ENCODE measurements around the gene BCL2L12.
A peak's percentile ranks its signal among the peaks of the same experiment; 100 is the strongest.

Gene BCL2L12

GRCh38 chr19:49685845-49686332 lies 20.2 kb downstream of the BCL2L12 start:
- no peak for DNase-seq

DNA sequence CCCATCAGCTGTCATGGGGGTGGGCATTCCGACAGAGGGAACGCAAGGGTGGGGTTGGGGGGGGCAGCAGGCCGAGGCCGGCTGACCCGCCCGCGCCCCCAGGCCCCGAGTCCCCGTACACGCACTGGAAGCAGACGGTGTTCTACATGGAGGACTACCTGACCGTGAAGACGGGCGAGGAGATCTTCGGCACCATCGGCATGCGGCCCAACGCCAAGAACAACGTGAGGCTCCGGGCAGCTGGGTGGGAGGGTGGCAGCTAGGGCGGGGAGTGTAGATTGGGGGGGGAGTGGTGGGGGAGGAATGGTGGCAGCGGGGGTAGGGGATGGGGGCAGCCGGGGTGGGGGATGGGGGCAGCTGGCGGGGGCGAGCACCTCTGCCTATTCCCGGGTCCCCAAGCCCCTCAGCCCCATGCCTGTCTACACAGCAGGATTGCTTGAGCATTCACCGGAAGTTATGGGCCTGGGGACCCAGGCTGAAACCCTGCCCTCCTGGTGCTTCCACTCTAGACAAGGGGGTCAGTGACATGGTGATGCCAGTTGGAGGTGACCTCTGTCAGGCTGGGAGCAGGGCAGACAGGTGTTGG lies 20.9 kb downstream of the BCL2L12 start:
- no peak for DNase-seq

DNA sequence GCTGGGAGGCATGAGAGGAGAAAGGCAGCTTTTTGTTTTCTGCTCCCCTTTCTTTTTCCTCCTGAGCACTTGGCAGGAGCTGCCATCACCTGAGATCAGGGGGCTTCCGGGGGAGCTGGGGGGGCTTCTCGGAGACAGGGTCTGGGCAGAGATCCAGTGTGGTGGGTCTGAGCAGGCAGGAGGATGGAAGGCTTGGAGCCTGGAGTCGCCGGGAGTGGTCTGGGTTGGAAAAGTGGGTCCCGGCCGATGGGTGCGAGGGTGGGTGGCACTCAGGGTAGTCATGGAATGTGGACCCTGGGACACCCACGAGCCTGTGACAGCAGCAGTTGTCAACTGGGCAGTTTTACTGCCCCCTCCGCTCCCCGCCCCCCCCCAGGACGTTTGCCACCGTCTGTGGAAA lies 21.4 kb downstream of the BCL2L12 start:
- DNase-seq = no peak

DNA sequence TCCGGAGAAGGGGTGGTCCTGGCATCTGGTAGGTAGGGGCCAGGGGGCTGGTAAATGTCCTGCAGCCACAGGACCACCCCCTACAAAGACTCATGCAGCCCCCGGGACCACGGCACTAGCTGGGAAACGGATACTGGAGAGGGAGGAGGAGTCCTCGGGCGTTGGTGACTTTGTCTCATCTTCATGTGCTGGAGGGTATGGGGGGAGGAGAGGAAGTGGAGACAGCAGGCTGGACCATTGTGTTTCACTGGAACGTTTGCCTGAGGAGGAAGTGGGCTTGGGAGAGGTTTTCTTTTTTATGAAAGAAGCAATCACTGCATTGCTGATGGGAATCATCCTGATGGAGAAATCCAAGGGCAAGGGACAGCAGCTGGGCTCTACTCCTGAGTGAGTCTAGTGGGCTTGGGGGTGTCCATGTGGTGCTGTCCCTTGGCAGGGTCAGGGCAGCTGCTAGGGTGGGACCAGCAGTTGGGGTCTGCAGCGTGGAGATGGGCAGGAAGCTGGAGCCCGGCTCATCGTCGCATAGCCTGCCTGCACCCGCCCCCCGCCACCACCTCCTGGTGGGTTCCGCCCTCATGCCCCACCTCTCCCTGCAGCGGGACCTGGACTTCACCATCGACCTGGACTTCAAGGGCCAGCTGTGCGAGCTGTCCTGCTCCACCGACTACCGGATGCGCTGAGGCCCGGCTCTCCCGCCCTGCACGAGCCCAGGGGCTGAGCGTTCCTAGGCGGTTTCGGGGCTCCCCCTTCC lies 22.0 kb downstream of the BCL2L12 start:
- DNase-seq = no peak

DNA sequence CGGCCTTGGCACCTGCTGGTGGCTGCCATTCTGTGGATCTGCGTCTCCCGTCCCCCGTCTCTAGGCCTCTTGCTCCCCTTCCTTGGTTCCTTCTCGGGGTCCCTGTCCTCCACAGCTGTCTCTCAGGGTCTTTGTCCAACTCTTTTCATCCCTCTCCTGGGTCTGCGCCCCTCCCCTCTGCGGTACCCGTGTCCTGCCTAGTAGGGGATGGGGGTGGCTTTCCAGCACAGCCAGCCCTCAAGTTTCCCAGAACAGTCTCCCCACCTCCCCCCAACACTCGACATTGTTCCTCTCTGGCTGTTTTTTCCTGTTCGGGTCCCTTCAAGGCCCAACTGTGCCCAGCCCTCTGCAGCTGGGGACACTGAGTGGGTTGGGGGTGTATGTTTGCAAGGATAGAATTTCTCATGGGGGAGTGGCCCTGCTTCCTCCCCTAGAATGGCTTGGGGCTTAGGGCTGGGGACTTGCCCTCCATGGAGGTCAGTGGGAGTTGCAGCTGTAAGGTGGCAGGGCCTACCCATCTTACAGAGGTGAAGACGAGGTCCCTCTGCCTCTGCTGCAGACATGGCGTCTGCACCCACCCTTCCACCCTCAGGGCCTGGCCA lies 22.9 kb downstream of the BCL2L12 start:
- no peak for DNase-seq

DNA sequence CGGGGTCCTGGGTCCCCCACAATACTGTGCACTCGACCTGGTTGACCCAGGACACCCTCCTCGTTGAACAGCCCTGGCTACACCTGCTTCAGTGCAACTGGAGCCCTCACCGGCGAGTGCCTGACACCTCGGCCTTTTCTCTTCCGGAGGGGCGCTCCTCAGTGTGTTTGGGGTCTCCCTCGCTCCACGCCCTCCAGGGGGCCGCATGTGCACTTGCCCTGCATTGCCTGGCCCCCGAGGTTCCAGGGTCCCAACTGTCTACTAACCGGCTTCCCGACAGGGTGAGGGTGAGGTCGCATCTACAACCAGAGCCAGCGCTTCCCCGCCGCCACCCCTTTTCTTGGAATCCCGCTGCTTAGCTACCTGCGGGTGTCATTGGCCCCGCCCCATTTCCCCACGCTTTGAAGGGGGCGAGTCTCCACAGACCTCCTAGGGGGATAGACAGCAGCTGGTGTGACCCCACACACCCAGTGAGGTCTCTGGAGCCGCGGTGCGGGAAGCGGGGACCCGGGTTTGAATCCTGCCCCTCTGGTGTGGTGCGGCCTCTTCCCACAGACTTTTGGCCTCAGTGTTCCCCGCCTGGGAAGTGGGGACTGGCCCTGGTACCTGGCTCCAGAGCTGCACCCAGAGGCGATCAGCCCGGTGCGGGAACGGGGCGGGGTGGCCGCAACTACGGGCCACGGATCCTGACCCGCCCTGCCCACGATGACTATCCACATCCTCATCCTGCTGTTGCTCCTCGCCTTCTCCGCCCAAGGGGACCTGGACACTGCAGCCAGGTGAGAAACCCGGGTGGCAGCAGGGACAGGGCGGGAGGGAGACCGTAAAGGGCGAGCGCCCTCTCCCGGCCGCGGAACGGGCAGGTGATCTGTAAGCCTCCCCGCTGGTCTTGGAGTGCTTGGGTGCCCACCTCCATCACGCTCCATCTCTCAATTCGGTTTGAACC lies 23.7 kb downstream of the BCL2L12 start, which contains the start of gene ADM5:
Gene ADM5 (plus strand): TSS at position 462 of the 946 bp plus-strand sequence. CDS start 244 bp downstream, at position 706.
- DNase-seq = peak; percentile 39

- DNase-seq = peak; percentile 53
These were observed 24.4 kb downstream of the BCL2L12 start for GRCh38 chr19:49690079-49690655.

GRCh38 chr19:49690656-49691242 lies 25.0 kb downstream of the BCL2L12 start, which contains the start of gene CPT1C:
CPT1C (plus strand) TSS chr19:49691116; CDS start chr19:49692253, 1,137 bp downstream.
- DNase-seq = peak; percentile 89

GRCh38 chr19:49691243-49692146 lies 25.8 kb downstream of the BCL2L12 start:
- peak; percentile 60 for DNase-seq

- DNase-seq = no peak
These were observed 26.4 kb downstream of the BCL2L12 start for GRCh38 chr19:49692147-49692506.

- no peak for DNase-seq
These were observed 30.4 kb downstream of the BCL2L12 start for GRCh38 chr19:49696115-49696514.

- no peak for DNase-seq
These were observed 31.1 kb downstream of the BCL2L12 start for GRCh38 chr19:49696865-49697264.

- DNase-seq = no peak
These were observed 33.6 kb downstream of the BCL2L12 start for GRCh38 chr19:49699364-49699763.

GRCh38 chr19:49700563-49700962 lies 34.8 kb downstream of the BCL2L12 start:
- no peak for DNase-seq

DNA sequence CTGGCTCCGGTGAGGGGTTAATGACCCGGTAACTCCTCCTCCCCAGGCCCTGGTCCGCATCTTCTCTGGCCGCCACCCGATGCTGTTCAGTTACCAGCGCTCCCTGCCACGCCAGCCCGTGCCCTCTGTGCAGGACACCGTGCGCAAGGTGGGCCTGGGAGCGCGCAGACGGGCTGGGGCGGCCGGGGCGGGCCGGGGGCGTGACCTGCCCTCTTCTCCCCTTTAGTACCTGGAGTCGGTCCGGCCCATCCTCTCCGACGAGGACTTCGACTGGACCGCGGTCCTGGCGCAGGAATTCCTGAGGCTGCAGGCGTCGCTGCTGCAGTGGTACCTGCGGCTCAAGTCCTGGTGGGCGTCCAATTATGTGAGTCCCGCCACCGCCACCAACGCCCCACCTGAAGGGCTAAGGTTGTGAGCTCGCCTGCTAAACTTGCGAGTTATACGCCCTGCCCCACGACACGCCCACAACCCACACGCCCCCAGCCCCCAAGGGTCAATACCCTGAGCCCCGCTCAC lies 35.6 kb downstream of the BCL2L12 start:
- DNase-seq = no peak

DNA sequence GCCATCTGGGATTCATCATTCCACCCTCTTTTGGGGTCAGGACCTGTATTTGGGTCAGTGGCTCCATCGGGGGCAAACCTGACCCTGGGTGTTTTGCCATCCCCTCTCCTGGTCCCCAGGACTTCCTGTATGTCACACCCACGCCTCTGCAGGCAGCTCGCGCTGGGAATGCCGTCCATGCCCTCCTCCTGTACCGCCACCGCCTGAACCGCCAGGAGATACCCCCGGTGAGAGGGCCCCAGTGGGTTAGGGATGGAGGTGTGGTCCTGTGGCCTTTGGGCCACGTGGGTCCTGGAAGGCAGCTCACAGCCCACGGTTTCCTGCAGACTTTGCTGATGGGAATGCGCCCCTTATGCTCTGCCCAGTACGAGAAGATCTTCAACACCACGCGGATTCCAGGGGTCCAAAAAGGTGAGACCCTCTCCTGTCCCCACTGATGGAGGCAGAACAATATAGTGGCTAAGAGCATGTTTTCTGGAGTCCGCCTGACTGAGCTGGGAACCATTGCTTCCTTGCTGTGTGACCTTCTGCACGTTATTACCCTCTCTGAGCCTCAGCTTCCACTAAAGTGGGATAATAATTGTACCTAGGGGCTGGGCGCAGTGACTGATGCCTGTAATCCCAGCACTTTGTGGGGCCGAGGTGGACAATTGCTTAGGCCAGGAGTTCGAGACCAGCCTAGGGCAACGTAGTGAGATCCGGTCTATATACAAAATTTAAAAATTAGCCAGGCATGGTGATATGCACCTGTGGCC lies 39.3 kb downstream of the BCL2L12 start:
- no peak for DNase-seq

GRCh38 chr19:49705919-49706318 lies 40.2 kb downstream of the BCL2L12 start:
- no peak for DNase-seq

DNA sequence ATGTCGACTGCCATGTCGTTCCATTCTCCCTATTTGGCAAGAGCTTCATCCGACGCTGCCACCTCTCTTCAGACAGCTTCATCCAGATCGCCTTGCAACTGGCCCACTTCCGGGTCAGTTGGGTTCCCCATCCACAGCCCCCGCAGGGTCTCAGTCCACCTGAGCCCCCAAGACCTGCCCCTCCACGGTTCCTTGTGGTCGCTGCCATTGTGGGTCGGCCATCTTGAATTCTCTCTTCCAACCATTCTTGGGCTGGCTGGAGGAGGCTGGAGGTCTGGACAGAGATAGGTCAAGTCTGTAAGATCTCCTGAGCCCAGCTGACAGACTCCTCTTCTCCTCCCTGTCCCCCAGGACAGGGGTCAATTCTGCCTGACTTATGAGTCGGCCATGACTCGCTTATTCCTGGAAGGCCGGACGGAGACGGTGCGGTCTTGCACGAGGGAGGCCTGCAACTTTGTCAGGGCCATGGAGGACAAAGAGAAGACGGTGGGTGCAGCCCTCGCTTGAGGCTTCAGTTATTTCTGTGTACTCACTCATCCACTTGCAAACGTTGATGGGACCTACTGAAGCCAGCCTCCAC lies 44.7 kb downstream of the BCL2L12 start:
- DNase-seq = no peak

- no peak for DNase-seq
These were observed 46.7 kb downstream of the BCL2L12 start for GRCh38 chr19:49712397-49712859.

Data from NCI-H1092 treated with DMSO at 0.1 percent for 48 hours (cell line).